ENCODE data around the gene TMEM208. TPM values are rescaled to one million over a fixed set of nuclear protein-coding genes. Genes with fewer than 3 reads are reported as not detected.

Gene TMEM208
- total RNA-seq: 32.6 and 42.9 TPM in 2 replicates

DNA sequence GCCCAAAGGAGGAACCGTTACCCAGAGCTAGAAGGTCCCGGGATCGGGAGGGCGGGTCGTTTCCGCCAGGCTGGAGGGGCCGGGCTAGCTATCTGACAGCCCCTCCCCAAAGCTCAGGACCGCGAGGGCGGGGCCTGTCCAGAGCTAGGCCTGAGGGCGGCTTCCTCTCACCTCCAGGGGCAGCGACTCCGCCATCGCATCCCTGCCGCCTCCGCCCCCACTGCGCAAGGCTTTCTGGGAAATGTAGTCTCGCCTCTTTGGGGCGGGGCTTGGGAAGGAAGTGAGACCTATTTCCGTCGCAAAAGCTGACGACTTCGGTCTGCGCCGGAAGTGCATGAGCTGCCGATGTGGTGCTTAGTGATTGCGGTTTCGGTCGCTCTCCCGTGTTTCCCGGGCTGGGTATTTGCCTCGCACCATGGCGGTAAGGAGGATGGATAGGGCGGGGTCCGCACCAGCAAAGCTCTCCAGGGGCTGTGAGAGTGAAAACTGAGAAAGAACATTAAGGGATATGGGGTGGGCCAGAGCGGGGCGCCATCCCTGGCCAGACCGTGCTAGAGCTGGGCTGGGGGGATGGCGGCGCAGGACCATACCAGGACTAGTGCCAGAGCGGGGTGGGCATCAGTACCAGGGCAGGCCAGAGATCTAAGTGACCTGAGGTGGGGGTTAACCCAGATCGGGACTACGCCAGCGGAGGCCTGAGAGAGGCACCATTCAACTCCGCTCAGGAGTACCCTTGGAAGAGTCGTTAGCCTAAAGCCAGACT is at the start of gene TMEM208:
TSS of gene TMEM208 (plus strand) at position 327 of the 763 bp plus-strand sequence. CDS start at position 416, 89 bp downstream.

DNA sequence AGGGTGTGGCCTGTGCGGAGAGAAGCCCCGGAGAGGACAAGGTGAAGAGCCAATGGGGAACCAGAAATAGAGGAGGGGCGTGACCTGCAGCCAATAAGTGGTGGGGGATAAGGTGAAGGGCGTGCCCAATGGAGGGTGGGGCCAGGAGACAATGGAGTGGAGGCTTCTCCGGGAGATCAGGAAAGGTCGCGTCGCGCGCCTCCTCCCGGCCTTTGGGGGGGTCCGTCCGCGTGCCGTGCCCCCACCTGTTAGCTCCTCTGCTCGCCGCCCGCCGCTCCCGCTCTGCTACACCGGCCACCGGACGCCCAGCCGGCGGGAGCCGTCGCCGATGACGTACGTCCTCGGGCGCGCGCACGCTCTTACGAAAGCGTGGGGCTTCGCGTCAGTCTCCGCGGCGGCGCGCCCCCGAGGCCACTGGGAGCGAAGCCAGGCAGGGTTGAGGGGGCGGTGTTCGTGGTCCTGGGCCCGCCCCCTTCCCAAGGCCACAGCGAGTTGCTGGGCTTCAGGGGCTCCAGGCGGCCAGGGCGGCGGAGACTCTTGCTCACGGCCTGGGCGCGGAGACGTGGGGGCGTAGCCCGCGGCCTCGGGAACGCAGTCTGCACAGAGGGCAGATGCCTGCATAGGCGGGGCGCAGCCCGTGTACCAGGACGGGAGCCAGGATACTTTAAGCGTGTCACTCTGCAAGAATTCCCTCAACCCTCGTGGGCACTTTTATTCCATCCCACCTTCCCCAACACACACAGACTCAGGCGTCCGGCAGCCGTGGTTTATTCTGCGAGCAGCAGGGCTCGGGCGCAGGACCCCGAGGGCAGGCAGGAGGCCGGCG is 43.1 kb upstream of the TMEM208 start, which contains the start of gene MATCAP1:
TSS of gene MATCAP1 (minus strand) at position 337 of the 826 bp plus-strand sequence. CDS start 3,353 bp downstream, outside the sequence.

DNA sequence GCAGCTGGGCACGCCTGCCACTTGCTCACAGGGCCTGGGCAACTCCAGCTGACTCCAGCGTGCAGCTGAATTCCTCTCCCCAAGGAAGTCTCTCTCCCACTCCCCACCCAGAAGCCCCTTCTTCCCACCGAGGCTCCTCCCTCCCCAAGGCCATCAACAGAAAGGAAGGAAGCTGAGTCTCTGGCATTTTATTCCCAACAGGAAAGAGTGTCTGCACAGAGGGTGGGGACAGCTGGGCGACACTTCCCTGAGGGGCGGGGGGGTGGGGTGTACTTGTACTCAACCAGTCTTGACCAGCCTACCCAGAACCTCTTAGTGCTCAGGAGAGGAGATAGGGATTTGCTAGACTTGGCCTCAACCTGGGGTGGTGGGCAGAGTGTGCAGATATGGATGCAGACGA is 36.9 kb upstream of the TMEM208 start, which contains the start of gene EXOC3L1:
TSS of gene EXOC3L1 (minus strand) at position 96 of the 400 bp plus-strand sequence. CDS start 460 bp downstream, outside the sequence.

DNA sequence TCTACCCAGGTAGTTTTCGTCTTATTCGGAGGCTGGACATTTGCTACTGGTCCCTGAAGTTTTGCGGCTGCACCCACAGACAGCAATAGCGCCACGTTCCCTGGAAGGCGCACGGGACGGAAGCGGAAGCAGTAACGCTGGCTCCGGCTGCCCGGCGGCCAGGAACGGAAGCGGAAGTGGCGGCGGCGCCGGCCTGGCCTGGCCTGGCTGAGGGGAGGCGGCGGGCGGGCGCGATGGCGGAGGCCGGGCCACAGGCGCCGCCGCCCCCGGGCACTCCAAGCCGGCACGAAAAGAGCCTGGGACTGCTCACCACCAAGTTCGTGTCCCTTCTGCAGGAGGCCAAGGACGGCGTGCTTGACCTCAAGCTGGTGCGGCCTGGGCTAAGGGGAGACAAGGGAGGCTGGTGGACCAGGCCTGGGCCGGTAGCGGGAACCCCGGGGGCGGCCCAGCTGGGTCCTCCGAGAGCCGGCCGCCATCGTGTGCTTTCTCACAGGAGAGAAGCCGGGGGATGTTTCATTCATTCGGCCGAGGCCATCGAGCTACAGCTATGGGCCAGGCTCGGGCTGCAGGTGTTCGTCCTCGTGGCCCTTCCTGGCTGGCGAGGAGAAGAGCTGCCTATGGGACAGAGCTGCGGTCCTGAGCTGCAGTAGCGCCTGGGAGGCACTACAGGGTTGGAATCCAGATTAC is 34.8 kb upstream of the TMEM208 start, which contains the start of gene E2F4:
TSS of gene E2F4 (plus strand) at position 161 of the 687 bp plus-strand sequence. CDS start at position 234, 73 bp downstream.

DNA sequence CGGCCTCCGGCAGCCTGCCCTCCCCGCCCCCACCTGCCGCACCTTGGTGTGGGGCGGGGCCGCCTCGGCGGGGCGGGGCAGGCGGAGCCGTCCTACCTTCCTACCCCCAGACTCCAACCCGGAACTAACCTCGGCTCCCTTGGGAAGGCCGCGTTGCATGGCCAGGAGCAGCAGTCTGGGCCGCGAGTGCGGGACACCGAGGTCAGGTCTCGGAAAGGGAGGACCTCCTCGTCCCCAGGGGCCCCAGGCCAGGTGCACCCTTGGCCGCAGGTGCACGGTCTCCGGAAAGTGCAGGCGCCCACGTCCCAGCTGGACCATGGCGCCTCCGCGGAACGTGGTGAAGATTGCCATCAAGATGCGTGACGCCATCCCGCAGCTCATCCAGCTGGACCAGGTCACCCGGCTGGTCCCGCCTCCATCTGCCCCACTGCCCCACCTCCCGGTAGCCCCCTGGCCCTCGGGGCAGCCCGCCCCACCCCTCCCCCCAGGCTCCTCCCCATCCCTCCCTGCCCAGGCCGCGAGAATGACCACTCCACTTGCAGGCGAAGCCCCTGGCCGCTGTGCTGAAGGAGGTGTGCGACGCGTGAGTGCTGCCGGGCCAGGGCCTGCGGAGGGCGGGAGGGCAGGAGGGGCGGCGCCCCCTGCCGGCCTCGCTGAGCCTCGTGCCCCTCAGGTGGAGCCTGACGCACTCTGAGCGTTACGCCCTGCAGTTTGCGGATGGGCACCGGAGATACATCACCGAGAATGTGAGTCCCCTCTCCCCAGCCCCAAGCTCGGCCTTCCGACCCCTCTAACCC is 27.7 kb upstream of the TMEM208 start, which contains the start of gene ELMO3:
TSS of gene ELMO3 (plus strand) at position 121 of the 797 bp plus-strand sequence. CDS start at position 317, 196 bp downstream.

DNA sequence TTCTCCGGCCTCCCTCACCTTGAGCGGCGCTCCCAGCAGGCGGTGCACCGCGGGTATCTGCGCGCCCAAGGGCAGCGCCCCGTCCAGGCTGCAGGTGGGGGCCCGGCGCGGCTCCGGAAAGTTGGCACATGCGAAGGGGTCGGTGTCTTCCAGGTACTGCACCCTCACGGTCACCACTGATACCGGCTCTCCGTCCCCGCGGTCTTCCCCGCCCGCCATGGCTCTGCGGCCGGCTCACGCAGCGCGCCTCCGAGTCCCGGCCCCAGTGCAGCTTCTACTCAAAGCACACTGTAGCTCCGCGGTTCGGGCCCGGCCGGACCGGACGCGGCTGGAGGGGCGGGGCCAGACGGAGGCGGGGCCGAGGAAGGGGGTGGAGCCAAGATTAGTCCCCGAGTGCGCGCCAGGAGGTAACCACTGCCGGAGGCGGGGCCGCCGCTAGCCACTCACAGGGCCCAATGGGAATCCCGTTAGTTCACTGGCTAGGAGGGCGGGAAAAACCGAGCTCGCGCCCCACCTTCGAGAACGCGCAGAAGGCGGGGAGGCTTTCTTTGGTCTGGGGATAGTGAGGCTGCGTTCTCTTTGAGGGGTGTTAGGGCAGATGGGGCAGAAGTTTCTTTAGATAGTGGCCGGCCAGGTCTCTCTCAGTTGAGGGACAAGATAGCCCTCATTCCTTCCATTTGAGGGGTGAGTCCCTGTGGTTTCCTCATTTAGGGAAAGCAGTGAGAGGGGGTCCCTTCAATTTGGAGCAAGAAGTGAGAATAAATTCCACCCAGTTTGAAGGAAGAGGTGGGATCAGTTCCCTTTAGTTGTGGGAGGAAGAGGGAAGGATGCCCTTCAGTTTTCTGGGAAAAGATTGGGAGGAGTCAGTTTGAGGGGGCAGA is 20.5 kb downstream of the TMEM208 start, which contains the start of gene FHOD1:
TSS of gene FHOD1 (minus strand) at position 290 of the 881 bp plus-strand sequence. CDS start at position 219, 71 bp downstream.

DNA sequence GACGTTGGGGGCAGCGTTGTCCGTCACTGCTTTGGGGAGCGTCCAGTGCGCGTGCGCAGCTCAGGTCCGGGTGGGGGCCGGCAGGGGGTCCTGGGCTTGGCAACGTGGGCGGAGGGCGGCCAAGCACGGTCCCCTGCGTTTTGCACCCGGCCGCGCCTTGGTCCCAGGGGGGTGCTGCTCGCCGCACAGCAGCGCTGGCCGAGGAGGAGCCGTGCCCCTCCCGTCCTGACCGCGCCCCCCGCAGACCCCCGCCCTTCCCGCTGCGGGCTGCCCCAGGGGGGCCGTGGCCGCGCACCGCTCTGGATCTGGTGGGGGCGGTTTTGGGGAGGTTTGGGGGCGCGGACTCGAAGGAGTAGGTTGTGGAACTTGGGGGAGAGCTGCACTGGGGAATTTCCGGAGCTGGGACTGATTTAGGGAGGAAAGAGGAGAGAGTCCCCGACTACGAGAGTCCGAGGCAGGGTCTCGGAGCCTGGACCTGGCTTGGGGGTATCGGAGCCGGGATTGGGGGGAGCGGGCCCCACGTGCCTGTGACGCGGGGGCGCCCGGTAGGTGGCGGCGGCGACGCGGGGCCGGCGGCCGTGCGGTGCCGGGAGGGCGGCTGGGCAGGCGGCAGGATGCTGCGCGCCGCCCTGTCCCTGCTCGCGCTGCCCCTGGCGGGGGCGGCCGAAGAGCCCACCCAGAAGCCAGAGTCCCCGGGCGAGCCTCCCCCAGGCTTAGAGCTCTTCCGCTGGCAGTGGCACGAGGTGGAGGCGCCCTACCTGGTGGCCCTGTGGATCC is 21.7 kb downstream of the TMEM208 start, which contains the start of gene SLC9A5:
TSS of gene SLC9A5 (plus strand) at position 579 of the 777 bp plus-strand sequence. CDS start at position 615, 36 bp downstream.

Other genes with a start within 250 kb of the TMEM208 start
- 1.6 and 6.5 TPM in 2 replicates for gene CES4A, start 238.5 kb upstream of the TMEM208 start, total RNA-seq
- gene CBFB, start 198.0 kb upstream of the TMEM208 start, total RNA-seq: 53.4 and 89.9 TPM in 2 replicates
- 16.0 and 19.4 TPM in 2 replicates for gene PHAF1, start 117.2 kb upstream of the TMEM208 start, total RNA-seq
- 55.6 and 102 TPM in 2 replicates for gene B3GNT9, start 76.1 kb upstream of the TMEM208 start, total RNA-seq
- 25.3 and 35.1 TPM in 2 replicates for gene TRADD, start 67.2 kb upstream of the TMEM208 start, total RNA-seq
- gene FBXL8, start 67.2 kb upstream of the TMEM208 start, total RNA-seq: 21.7 and 26.3 TPM in 2 replicates
- 12.9 and 50.4 TPM in 2 replicates for gene HSF4, start 62.4 kb upstream of the TMEM208 start, total RNA-seq
- 12.8 and 18.5 TPM in 2 replicates for gene NOL3, start 56.6 kb upstream of the TMEM208 start, total RNA-seq
- gene MATCAP1, start 43.2 kb upstream of the TMEM208 start, total RNA-seq: 20.8 and 24.9 TPM in 2 replicates
- 0.17 TPM in 1 of 2 replicates, not detected in the other for gene EXOC3L1, start 37.0 kb upstream of the TMEM208 start, total RNA-seq
- gene E2F4, start 35.0 kb upstream of the TMEM208 start, total RNA-seq: 51.5 and 63.2 TPM in 2 replicates
- gene ELMO3, start 28.0 kb upstream of the TMEM208 start, total RNA-seq: 0.29 and 0.66 TPM in 2 replicates
- 15.7 and 16.6 TPM in 2 replicates for gene FHOD1, start 20.4 kb downstream of the TMEM208 start, total RNA-seq
- gene SLC9A5, start 21.8 kb downstream of the TMEM208 start, total RNA-seq: 1.3 and 2.3 TPM in 2 replicates
- 29.2 and 55.1 TPM in 2 replicates for gene PLEKHG4, start 52.4 kb downstream of the TMEM208 start, total RNA-seq
- gene KCTD19, start 99.6 kb downstream of the TMEM208 start, total RNA-seq: 0.50 and 0.87 TPM in 2 replicates
- gene LRRC36, start 99.7 kb downstream of the TMEM208 start, total RNA-seq: 0.50 and 0.73 TPM in 2 replicates
- gene TPPP3, start 166.4 kb downstream of the TMEM208 start, total RNA-seq: 1.0 and 2.2 TPM in 2 replicates
- 9.9 and 10.9 TPM in 2 replicates for gene ZDHHC1, start 189.3 kb downstream of the TMEM208 start, total RNA-seq
- gene HSD11B2, start 204.0 kb downstream of the TMEM208 start, total RNA-seq: 0.15 and 0.66 TPM in 2 replicates